A549 (cell line): ENCODE results near the gene STXBP4. TPM values are rescaled to one million over a fixed set of nuclear protein-coding genes. Genes with fewer than 3 reads are reported as not detected.

Source experiments
- ATAC-seq, 2 experiments: fragments of 200-7000 bp in 1 of 2; fragments of >200 bp in 1 of 2; cut with Nextera tagmentation in 1 of 2; cut with Tn5 transposase in 1 of 2; 3 replicates each; pipeline versions ENCODE4 v1.8.0 to v1.9.1; 2018 to 2020; ENCODE audit warnings: mild to moderate bottlenecking in 1 of 2, moderate library complexity in 1 of 2
- CTCF ChIA-PET: fragments of 300-600 bp; sonication (Branson Sonifier 250); formaldehyde crosslinking; extraction: SDS; loops from one replicate; lab custom pipeline; 2021; ENCODE audit warnings: antibody characterized with exemption, inconsistent platforms; lab: Yijun Ruan, JAX
- POLR2A ChIA-PET: fragments of 350-600 bp; formaldehyde crosslinking; extraction: SDS; loops from one replicate; lab custom pipeline; 2021; ENCODE audit warnings: antibody characterized with exemption, inconsistent platforms; lab: Yijun Ruan, JAX
- DNase-seq, 2 experiments: peaks; one replicate each; pipeline versions ENCODE4 v3.0.0 to v3.0.0-alpha.2; 2011 to 2016; ENCODE audit warnings: low read depth in 1 of 2, low spot score in 1 of 2
- FAIRE-seq: peaks from 2 replicates; lab custom pipeline; 2011; peaks lifted over from hg19 to GRCh38; lab: Jason Lieb, UNC
- H3K27ac ChIP-seq, 2 experiments: fragments of >200 bp; sonication (Bioruptor Twin); formaldehyde crosslinking; 3 replicates each; pipeline ENCODE4 v1.5.1; 2016 to 2017
- H3K4me1 ChIP-seq: fragments of >200 bp; sonication (Bioruptor Twin); formaldehyde crosslinking; 3 replicates; pipeline ENCODE4 v1.6.1; 2016
- H3K4me2 ChIP-seq: fragments of >200 bp; sonication (Bioruptor Twin); formaldehyde crosslinking; 3 replicates; pipeline ENCODE4 v1.6.1; 2016
- H3K4me3 ChIP-seq: fragments of >200 bp; sonication (Bioruptor Twin); formaldehyde crosslinking; 3 replicates; pipeline ENCODE4 v1.5.1; 2016
- H3K9me3 ChIP-seq: fragments of >200 bp; sonication (Bioruptor Twin); formaldehyde crosslinking; 3 replicates; pipeline ENCODE4 v1.6.1; 2016
- BHLHE40 ChIP-seq: IDR thresholded peaks from 2 replicates; pipeline ENCODE4 v1.6.1; 2012; ENCODE audit warnings: low read depth, low read length, inconsistent platforms
- CEBPB ChIP-seq, 2 experiments: fragments of >200 bp in 1 of 2; sonication (Bioruptor Twin) in 1 of 2; formaldehyde crosslinking in 1 of 2; IDR thresholded peaks; 2 replicates each; pipeline ENCODE4 v1.6.1; 2012 to 2016
- CHD4 ChIP-seq: fragments of 200-600 bp; sonication (generic); IDR thresholded peaks from 2 replicates; pipeline ENCODE4 v1.6.1; 2016; ENCODE audit warnings: antibody characterized with exemption, mild to moderate bottlenecking, borderline replicate concordance
- EHF ChIP-seq: fragments of 250-450 bp; sonication (Bioruptor Pico); IDR thresholded peaks from 2 replicates; pipeline ENCODE4 v1.5.0; 2020; ENCODE audit warnings: mild to moderate bottlenecking
- ESRRA ChIP-seq: fragments of 150-350 bp; IDR thresholded peaks from 2 replicates; pipeline ENCODE4 v1.6.1; 2014; ENCODE audit warnings: mild to moderate bottlenecking, low read length, borderline replicate concordance
- FOSL2 ChIP-seq, 2 experiments: fragments of 450-650 bp in 1 of 2; fragments of >200 bp in 1 of 2; sonication (Bioruptor Twin) in 1 of 2; formaldehyde crosslinking; IDR thresholded peaks; 2 replicates each; pipeline versions ENCODE4 v1.5.0 to v1.6.1; 2016 to 2020; ENCODE audit warnings: mild to moderate bottlenecking in 1 of 2, moderate library complexity in 1 of 2
- FOXS1 ChIP-seq: fragments of 250-450 bp; sonication (Bioruptor Pico); IDR thresholded peaks from 2 replicates; pipeline ENCODE4 v1.5.0; 2020; ENCODE audit warnings: mild to moderate bottlenecking, moderate library complexity
- GATA3 ChIP-seq: IDR thresholded peaks from 2 replicates; pipeline ENCODE4 v1.6.1; 2012; ENCODE audit warnings: borderline replicate concordance
- HDAC2 ChIP-seq: fragments of 200-600 bp; sonication (generic); IDR thresholded peaks from 2 replicates; pipeline ENCODE4 v1.6.1; 2016
- HOXA7 ChIP-seq: fragments of 250-450 bp; sonication (Bioruptor Pico); IDR thresholded peaks from 2 replicates; pipeline ENCODE4 v1.5.0; 2020; ENCODE audit warnings: mild to moderate bottlenecking, moderate library complexity
- HOXB13 ChIP-seq: fragments of 250-450 bp; sonication (Bioruptor Pico); IDR thresholded peaks from 2 replicates; pipeline ENCODE4 v1.5.0; 2020; ENCODE audit warnings: low read depth, mild to moderate bottlenecking, moderate library complexity
- JUN ChIP-seq, 2 experiments: fragments of >200 bp; sonication (Bioruptor Twin); formaldehyde crosslinking; IDR thresholded peaks; 2 replicates in 1 of 2; 3 replicates in 1 of 2; pipeline ENCODE4 v1.6.1; 2016 to 2017
- JUNB ChIP-seq: fragments of >200 bp; sonication (Bioruptor Twin); formaldehyde crosslinking; IDR thresholded peaks from 2 replicates; pipeline ENCODE4 v1.6.1; 2016
- MAFK ChIP-seq: fragments of 450-650 bp; IDR thresholded peaks from 2 replicates; pipeline ENCODE4 v1.6.1; 2014; ENCODE audit not compliant: partially characterized antibody
- MYC ChIP-seq: IDR thresholded peaks from 2 replicates; pipeline ENCODE4 v1.6.1; 2012; ENCODE audit warnings: mild to moderate bottlenecking, inconsistent platforms, low read length, improper control_type of control experiment, borderline replicate concordance
- NFE2L2 ChIP-seq: fragments of 150-350 bp; conservative IDR thresholded peaks from 2 replicates; pipeline ENCODE4 v1.6.1; 2014; ENCODE audit warnings: low read length
- NPAS2 ChIP-seq: fragments of 250-450 bp; sonication (Bioruptor Pico); IDR thresholded peaks from 2 replicates; pipeline ENCODE4 v1.8.0; 2022; ENCODE audit warnings: mild to moderate bottlenecking, moderate library complexity, borderline replicate concordance
- PHF8 ChIP-seq: fragments of 200-600 bp; sonication (generic); IDR thresholded peaks from 2 replicates; pipeline ENCODE4 v1.6.1; 2016; ENCODE audit warnings: low read depth, mild to moderate bottlenecking, antibody characterized with exemption, moderate library complexity, borderline replicate concordance
- POLR2A ChIP-seq: IDR thresholded peaks from 2 replicates; pipeline ENCODE4 v1.6.1; 2012; ENCODE audit warnings: mild to moderate bottlenecking, low read length
- POLR2AphosphoS2 ChIP-seq: conservative IDR thresholded peaks from 2 replicates; pipeline ENCODE4 v1.6.1; 2012; ENCODE audit warnings: low read length, improper control_type of control experiment, inconsistent platforms
- RAD21 ChIP-seq, 2 experiments: fragments of >200 bp in 1 of 2; sonication (Bioruptor Twin) in 1 of 2; formaldehyde crosslinking in 1 of 2; IDR thresholded peaks in 1 of 2; conservative IDR thresholded peaks in 1 of 2; 2 replicates in 1 of 2; 3 replicates in 1 of 2; pipeline ENCODE4 v1.6.1; 2012 to 2018; ENCODE audit warnings: inconsistent platforms in 1 of 2
- RCOR1 ChIP-seq: fragments of 150-350 bp; IDR thresholded peaks from 2 replicates; pipeline ENCODE4 v1.6.1; 2014; ENCODE audit warnings: antibody characterized with exemption, low read length, low read depth
- RNF2 ChIP-seq: fragments of 200-600 bp; sonication (generic); IDR thresholded peaks from 2 replicates; pipeline ENCODE4 v1.6.1; 2016; ENCODE audit warnings: low read depth, mild to moderate bottlenecking, antibody characterized with exemption, moderate library complexity, borderline replicate concordance
- TFCP2L1 ChIP-seq: fragments of 250-450 bp; sonication (Bioruptor Pico); IDR thresholded peaks from 2 replicates; pipeline ENCODE4 v1.5.0; 2021; ENCODE audit warnings: mild to moderate bottlenecking
- TP53 ChIP-seq: fragments of 250-450 bp; sonication (Bioruptor Pico); IDR thresholded peaks from 2 replicates; pipeline ENCODE4 v1.5.0; 2021; ENCODE audit warnings: mild to moderate bottlenecking, moderate library complexity
- ZNF302 ChIP-seq: fragments of 250-450 bp; sonication (Bioruptor Pico); IDR thresholded peaks from 2 replicates; pipeline ENCODE4 v1.9.0; 2021; ENCODE audit warnings: inconsistent platforms, mild to moderate bottlenecking, moderate library complexity
- ZSCAN20 ChIP-seq: fragments of 250-450 bp; sonication (Bioruptor Pico); IDR thresholded peaks from 2 replicates; pipeline ENCODE4 v1.8.0; 2022; ENCODE audit warnings: mild to moderate bottlenecking, moderate library complexity
- WGBS: methylation state at CpG from one replicate; pipeline ENCODE4 v1.1.6; 2017; ENCODE audit errors: missing lambda C conversion rate; 5-methylcytosine and 5-hydroxymethylcytosine counted together
- polyA plus RNA-seq, 4 experiments: library from polyadenylated mRNA; depleted of rRNA in 3 of 4; stranded (reverse); fragments of >200 nt; fragmentation: RNase III in 1 of 4; extraction: RNeasy Plus Mini Kit Qiagen cat#74134 plus additional on column Dnase treatment in 1 of 4; gene quantifications; 2 replicates in 3 of 4; 3 replicates in 1 of 4; pipeline ENCODE4 v1.2.3, GENCODE V29; 2011 to 2017
- TF ChIP-seq, protein P1 (sequence below): fragments of 150-350 bp; IDR thresholded peaks from 2 replicates; pipeline ENCODE4 v1.6.1; 2014; ENCODE audit warnings: low read depth, mild to moderate bottlenecking, low read length
- TF ChIP-seq, protein P2 (sequence below): fragments of 250-450 bp; sonication (Bioruptor Pico); IDR thresholded peaks from 2 replicates; pipeline ENCODE4 v1.5.0; 2020; ENCODE audit warnings: low read depth, mild to moderate bottlenecking, moderate library complexity
- TF ChIP-seq, protein P3 (sequence below): fragments of 450-650 bp; IDR thresholded peaks from 2 replicates; pipeline ENCODE4 v1.6.1; 2014; ENCODE audit warnings: antibody characterized with exemption

Gene STXBP4
- polyA plus RNA-seq, 2 of the 4 experiments (the other 2 are of a cell fraction): 9.0 to 16.0 TPM

- FAIRE-seq (no peak), ATAC-seq (no peak), DNase-seq (no peak)
- Histone ChIP-seq H3K9me3 (no peaks in the 10 kb centered on the region), H3K4me1 (peaks cover 13% of the 10 kb centered on the region), H3K27ac (no peak overlapping the region), H3K4me3 (no peak overlapping the region), H3K4me2 (no peak overlapping the region)
- ChIA-PET CTCF (interaction anchor here (0.6 to 1.3 kb wide), 2 partner anchors 8 to 329 kb away, joined by 3 read pairs; no protein-coding TSS in a partner anchor), POLR2A (no interaction called here)
- TF ChIP-seq CEBPB (IDR thresholded peaks at IDR 0.05) (no peak), BHLHE40 (no peak)
- WGBS: 90% methylated on average over 7 of the region's 7 CpGs
Measured at GRCh38 chr17:55160501-55160900, 191.9 kb downstream of the STXBP4 start.

GRCh38 chr17:55161935-55162555, 193.5 kb downstream of the STXBP4 start:
- Histone ChIP-seq H3K4me1 (peaks cover 13% of the 10 kb centered on the region), H3K4me2 (peak overlapping the region; percentile 17; the same call in 2 of the 3 replicates), H3K9me3 (no peaks in the 10 kb centered on the region), H3K4me3 (no peak overlapping the region), H3K27ac (no peak overlapping the region)
- ATAC-seq (peak; percentile 52 to 81; a peak in 4 of 6 replicates), DNase-seq (peak; percentile 13 to 56), FAIRE-seq (peak; percentile 59)
- ChIA-PET CTCF (no interaction called here), POLR2A (no interaction called here)
- peak; percentile 13; the same call in 1 of the 2 replicates for TF ChIP-seq GATA3
- TF ChIP-seq TP53: no peak
- TF ChIP-seq, protein P1, sequence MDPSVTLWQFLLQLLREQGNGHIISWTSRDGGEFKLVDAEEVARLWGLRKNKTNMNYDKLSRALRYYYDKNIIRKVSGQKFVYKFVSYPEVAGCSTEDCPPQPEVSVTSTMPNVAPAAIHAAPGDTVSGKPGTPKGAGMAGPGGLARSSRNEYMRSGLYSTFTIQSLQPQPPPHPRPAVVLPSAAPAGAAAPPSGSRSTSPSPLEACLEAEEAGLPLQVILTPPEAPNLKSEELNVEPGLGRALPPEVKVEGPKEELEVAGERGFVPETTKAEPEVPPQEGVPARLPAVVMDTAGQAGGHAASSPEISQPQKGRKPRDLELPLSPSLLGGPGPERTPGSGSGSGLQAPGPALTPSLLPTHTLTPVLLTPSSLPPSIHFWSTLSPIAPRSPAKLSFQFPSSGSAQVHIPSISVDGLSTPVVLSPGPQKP: no peak
- no peak for TF ChIP-seq HOXA7 (CRISPR knock-in tag)
- TF ChIP-seq MYC: no peak
- no peak for TF ChIP-seq ZNF302 (CRISPR knock-in tag)
- no peak for TF ChIP-seq JUN (IDR thresholded peaks at IDR 0.05)
- no peak for TF ChIP-seq RCOR1
- peak; percentile 76 for TF ChIP-seq JUNB
- TF ChIP-seq FOSL2 (IDR thresholded peaks at IDR 0.05): peak; percentile 51; the same call in 1 of the 2 replicates
- TF ChIP-seq FOSL2 (CRISPR knock-in tag; IDR thresholded peaks at IDR 0.05): peak; percentile 60
- TF ChIP-seq, protein P2, sequence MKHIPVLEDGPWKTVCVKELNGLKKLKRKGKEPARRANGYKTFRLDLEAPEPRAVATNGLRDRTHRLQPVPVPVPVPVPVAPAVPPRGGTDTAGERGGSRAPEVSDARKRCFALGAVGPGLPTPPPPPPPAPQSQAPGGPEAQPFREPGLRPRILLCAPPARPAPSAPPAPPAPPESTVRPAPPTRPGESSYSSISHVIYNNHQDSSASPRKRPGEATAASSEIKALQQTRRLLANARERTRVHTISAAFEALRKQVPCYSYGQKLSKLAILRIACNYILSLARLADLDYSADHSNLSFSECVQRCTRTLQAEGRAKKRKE (CRISPR knock-in tag): no peak
- TF ChIP-seq HOXB13: no peak
- no peak for TF ChIP-seq MAFK
- peak in 1 of 2 experiments; percentile 14; a peak in 1 of 4 replicates for TF ChIP-seq CEBPB (IDR thresholded peaks at IDR 0.05)
- TF ChIP-seq FOXS1: no peak
- no peak for TF ChIP-seq PHF8
- WGBS: 30% methylated on average over 7 of the region's 7 CpGs

GRCh38 chr17:55162556-55162946, 194.0 kb downstream of the STXBP4 start:
- no peak for FAIRE-seq
- Histone ChIP-seq H3K4me1 (peaks cover 13% of the 10 kb centered on the region), H3K4me2 (peak overlapping the region; percentile 17; the same call in 1 of the 3 replicates), H3K9me3 (no peaks in the 10 kb centered on the region), H3K4me3 (no peak overlapping the region), H3K27ac (no peak overlapping the region)
- CTCF ChIA-PET: no interaction called here
- TF ChIP-seq CHD4: no peak
- TF ChIP-seq TFCP2L1 (CRISPR knock-in tag): no peak
- TF ChIP-seq HOXA7 (CRISPR knock-in tag): no peak
- TF ChIP-seq ZSCAN20: no peak
- TF ChIP-seq, protein P3, sequence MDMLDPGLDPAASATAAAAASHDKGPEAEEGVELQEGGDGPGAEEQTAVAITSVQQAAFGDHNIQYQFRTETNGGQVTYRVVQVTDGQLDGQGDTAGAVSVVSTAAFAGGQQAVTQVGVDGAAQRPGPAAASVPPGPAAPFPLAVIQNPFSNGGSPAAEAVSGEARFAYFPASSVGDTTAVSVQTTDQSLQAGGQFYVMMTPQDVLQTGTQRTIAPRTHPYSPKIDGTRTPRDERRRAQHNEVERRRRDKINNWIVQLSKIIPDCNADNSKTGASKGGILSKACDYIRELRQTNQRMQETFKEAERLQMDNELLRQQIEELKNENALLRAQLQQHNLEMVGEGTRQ: no peak
- TF ChIP-seq JUN (IDR thresholded peaks at IDR 0.05): no peak
- no peak for TF ChIP-seq NPAS2 (CRISPR knock-in tag)
- TF ChIP-seq FOXS1: no peak
- no peak for TF ChIP-seq FOSL2 (IDR thresholded peaks at IDR 0.05)
- no peak for TF ChIP-seq FOSL2 (CRISPR knock-in tag; IDR thresholded peaks at IDR 0.05)
- no peak for TF ChIP-seq POLR2AphosphoS2
- TF ChIP-seq ESRRA: no peak
- TF ChIP-seq HDAC2: no peak
- no peak for TF ChIP-seq RNF2
- no peak for TF ChIP-seq NFE2L2
- TF ChIP-seq EHF (CRISPR knock-in tag): no peak
- TF ChIP-seq RAD21 (conservative IDR thresholded peaks at IDR 0.05 in 1 of 2, IDR thresholded peaks at IDR 0.05 in 1 of 2): no peak
- TF ChIP-seq POLR2A: no peak
- ATAC-seq: no peak
- POLR2A ChIA-PET: no interaction called here
- DNase-seq: no peak
